ENCODE results near the gene MSLN.

- TF ChIP-seq TCF3 (CRISPR knock-in tag; IDR thresholded peaks at IDR 0.05): no peak
- TF ChIP-seq NBN (IDR thresholded peaks at IDR 0.05; ENCODE audit: low read depth): no peak
- no peak for TF ChIP-seq EZH2 (IDR thresholded peaks at IDR 0.05; ENCODE audit: borderline replicate concordance, low read depth, low read length)
- TF ChIP-seq, protein P1, sequence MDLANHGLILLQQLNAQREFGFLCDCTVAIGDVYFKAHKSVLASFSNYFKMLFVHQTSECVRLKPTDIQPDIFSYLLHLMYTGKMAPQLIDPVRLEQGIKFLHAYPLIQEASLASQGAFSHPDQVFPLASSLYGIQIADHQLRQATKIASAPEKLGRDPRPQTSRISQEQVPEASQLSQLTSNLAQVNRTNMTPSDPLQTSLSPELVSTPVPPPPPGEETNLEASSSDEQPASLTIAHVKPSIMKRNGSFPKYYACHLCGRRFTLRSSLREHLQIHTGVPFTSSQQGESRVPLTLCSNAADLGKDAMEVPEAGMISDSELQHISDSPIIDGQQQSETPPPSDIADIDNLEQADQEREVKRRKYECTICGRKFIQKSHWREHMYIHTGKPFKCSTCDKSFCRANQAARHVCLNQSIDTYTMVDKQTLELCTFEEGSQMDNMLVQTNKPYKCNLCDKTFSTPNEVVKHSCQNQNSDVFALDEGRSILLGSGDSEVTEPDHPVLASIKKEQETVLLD (IDR thresholded peaks at IDR 0.05): no peak
Observed at GRCh38 chr16:817001-817906, 56.7 kb downstream of the MSLN start.
